NCI-H2196 (cell line): ENCODE data around the gene KERA.

Experiments used
- DNase-seq: peaks from one replicate; lab custom pipeline; 2025; ENCODE audit not compliant: unreplicated experiment; lab: John Stamatoyannopoulos, UW

KERA gene

GRCh38 chr12:91074154-91074709 is 16.4 kb upstream of the KERA start:
- DNase-seq = no peak

DNA sequence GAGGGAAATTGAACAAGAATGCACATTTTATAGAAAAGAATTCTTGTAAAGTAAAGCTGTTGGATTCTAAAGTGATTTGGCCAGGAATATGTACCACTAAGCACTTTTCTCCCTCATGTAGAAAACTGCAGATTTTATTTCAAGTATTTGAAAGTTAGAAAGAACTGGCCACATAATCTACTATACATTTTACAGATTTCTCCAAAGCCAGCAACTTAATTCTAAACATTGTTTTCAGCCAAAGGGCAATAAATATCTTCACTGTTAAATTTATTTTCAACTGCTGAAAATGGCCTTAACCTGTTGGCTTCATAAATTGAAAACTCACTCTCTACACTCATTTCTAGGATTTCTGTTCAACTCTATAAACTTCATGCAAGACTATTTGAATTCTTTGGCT is 15.6 kb upstream of the KERA start:
- no peak for DNase-seq

- DNase-seq = no peak
Measured at GRCh38 chr12:91072931-91073330, 15.1 kb upstream of the KERA start.

DNA sequence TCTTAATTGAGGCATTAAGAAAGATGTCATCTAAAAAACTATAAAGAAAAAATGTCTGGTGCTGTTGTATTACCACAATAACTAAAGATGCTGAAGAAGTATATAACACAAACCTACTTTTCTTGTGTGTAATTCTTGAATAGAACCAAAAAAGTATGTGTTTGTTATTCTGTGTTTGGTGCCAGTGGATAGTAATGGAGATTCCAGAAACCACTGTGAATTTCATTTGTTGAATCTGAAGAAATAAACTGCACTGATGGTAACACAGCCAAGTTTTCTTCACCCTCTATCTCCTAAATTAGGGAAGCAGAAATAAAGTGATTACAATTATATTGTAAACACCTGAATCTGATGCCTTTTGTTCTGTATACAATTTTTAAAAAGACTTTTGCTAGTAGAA is 13.1 kb upstream of the KERA start:
- DNase-seq = no peak

DNA sequence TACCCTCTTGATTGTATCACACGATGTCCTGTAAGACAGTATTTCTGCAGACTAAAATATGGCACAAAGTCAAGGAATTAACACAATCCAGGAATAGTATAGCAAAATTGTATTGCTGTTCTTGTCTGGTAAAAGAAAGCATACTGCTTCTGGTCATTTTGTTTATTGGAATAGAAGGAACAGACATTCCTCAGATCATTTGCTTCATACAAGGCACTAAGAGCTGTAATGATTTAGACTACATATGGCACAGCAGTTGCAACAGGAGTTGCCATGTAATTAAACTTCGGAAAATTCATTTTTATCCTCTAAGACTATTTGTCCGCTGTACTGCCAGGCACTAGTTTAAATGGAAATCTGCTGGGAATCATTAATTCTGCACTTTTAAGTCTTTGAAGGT is 7.6 kb upstream of the KERA start:
- no peak for DNase-seq

DNA sequence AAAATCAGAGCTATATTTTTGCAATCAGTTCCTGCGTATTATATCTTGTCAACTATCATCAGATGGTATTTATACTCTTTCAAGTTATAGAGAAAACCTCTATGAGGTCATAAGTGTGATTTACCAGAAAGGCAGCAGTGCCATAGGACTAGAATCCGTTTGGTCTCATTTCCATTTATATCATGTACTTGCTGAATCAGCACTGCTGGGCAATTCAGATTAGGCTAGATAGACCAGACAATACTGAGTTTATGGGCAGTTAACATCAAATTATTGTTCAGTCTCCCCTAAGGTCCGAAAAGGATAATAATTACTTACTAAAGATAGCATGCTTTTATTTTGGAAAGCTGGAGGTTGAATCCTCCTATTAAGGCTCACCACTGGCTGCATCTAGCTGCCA is 6.8 kb upstream of the KERA start:
- DNase-seq = no peak

- DNase-seq = no peak
Measured at GRCh38 chr12:91061091-91061490, 3.3 kb upstream of the KERA start.

DNA sequence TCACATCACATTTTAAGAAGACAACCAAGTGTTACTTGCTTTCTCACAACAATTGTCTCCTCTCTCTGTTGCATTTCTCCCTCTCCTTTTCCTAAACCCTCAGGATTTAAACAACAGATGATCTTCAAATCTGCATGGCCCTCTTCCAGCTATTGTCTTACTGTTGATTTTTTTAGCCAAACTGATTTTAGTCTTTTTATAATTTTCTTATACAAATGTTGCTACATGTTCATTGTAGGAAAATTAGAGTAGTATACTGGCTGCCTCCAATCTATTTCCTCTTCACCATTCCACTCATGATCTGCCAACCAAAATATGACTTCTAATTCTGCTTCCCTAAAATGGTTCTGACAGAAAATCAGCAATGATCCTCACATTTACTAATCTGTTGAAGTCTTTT is 1.4 kb upstream of the KERA start:
- no peak for DNase-seq

- no peak for DNase-seq
Measured at GRCh38 chr12:91058786-91059185, 962 bp upstream of the KERA start.

- no peak for DNase-seq
Measured at GRCh38 chr12:91056488-91056887, 1.3 kb downstream of the KERA start.

- DNase-seq = no peak
Measured at GRCh38 chr12:91055976-91056375, 1.8 kb downstream of the KERA start.

GRCh38 chr12:91053951-91054715 is 3.7 kb downstream of the KERA start:
- no peak for DNase-seq

DNA sequence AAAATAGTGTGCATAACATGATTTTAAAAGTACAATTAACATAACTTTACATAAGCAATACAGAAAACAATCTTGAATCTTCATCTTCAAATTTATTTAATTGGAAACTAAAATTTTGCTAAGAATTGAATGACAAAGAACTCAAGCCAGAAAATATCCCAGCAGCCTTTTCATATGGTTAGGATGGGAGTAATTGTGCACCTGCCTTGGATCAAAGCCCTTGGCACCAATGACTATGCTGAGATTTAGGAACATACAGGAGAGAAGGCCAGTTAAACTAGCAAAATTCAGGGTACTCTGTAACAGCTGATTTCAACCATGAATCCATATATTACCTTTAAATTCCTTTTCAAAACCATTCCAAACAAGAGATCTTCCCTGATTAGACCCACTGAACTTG is 5.8 kb downstream of the KERA start:
- no peak for DNase-seq

- DNase-seq = no peak
Measured at GRCh38 chr12:91044586-91044985, 13.2 kb downstream of the KERA start.

GRCh38 chr12:91043408-91043807 is 14.4 kb downstream of the KERA start:
- DNase-seq = no peak

- no peak for DNase-seq
Measured at GRCh38 chr12:91040096-91040755, 17.6 kb downstream of the KERA start.

DNA sequence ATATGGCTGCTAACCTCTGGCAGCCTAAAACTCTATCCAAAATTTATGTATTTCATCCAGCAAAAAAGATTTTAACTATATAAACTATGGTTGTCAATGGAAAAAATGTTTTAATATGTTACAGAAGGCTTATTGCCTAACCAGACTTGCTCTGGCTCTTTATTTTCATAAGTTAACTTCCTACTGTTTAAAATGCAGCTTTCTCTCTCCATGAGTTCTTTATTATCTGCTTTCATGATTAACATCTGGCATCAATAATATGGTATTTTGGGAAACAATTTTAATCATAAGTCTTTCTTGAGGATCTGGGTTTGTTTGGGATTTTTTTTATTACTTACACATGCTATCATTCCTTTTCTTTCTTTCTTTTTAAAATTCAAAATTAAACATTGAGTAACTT is 20.5 kb downstream of the KERA start:
- DNase-seq = no peak

- DNase-seq = no peak
Measured at GRCh38 chr12:91033251-91033650, 24.6 kb downstream of the KERA start.

- no peak for DNase-seq
Measured at GRCh38 chr12:91023326-91024004, 34.4 kb downstream of the KERA start.

DNA sequence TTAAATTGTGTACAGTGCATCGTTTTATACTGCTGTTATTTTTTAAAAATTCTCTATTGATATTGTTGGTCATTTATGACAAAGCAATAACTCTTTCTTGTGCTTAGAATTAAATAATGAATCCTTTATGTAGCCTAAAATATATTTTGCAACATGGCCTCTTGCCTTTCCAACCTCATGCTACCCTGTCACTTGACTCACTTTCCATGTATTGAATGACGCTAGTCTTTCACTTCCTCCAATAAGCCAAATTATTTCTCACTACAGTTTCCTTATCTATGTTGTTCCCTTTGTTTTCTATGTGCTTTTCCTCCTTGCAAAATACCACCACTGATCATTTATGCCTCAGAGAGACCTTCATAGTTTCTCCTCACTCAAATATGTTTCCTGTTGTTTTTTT is 36.7 kb downstream of the KERA start:
- DNase-seq = no peak

DNA sequence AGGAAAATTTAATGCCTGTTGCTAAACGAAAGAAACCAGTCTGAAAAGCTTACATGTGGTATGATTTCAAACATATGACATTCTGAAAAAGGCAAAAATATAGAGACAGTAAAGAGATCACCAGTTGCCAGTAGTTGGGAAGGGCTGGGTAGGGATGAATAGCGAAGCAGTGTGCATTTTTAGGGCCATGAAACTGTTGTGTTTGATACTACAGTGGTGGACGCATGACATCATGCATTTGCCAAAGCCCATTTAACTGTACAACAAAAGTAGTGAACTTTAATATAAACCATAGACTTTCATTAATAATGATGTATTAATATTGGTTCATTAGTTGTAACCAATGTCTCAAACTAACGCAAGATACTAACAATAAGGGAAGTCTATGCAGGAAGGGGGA is 38.4 kb downstream of the KERA start:
- no peak for DNase-seq
